ENCODE results near the gene PARD3B.
A peak's percentile ranks its signal among the peaks of the same experiment; 100 is the strongest.

PARD3B gene

GRCh38 chr2:205658572-205658971 is 1113.3 kb downstream of the PARD3B start:
- no peak for DNase-seq (ENCODE audit: low spot score)

- DNase-seq (ENCODE audit: low spot score): no peak
These were observed 1114.6 kb downstream of the PARD3B start for GRCh38 chr2:205659922-205660321.

- peak; percentile 82 for DNase-seq (ENCODE audit: low spot score)
These were observed 1115.3 kb downstream of the PARD3B start for GRCh38 chr2:205660521-205661124.

GRCh38 chr2:205661281-205661680 is 1116.0 kb downstream of the PARD3B start:
- DNase-seq (ENCODE audit: low spot score): no peak

GRCh38 chr2:205662206-205662965 is 1117.1 kb downstream of the PARD3B start:
- no peak for DNase-seq (ENCODE audit: low spot score)

GRCh38 chr2:205665791-205666190 is 1120.5 kb downstream of the PARD3B start:
- no peak for DNase-seq (ENCODE audit: low spot score)

All from kidney tubule cell (primary cell).